Measurements from ENCODE around the gene FKBP14.

FKBP14 gene

GRCh38 chr7:30032310-30033125 is 6.0 kb upstream of the FKBP14 start:
- no peak for DNase-seq

- no peak for DNase-seq
Observed at GRCh38 chr7:30029696-30030095, 3.2 kb upstream of the FKBP14 start.

GRCh38 chr7:30028749-30029635 is 2.5 kb upstream of the FKBP14 start:
- DNase-seq = peak; percentile 20

- DNase-seq = peak; percentile 72
Observed at GRCh38 chr7:30028216-30028748, 1.8 kb upstream of the FKBP14 start, which contains the start of gene PLEKHA8. TSS of gene PLEKHA8 (plus strand) at chr7:30028412. CDS start at chr7:30028763, 351 bp downstream.

- no peak for DNase-seq
Observed at GRCh38 chr7:30027740-30028215, 1.3 kb upstream of the FKBP14 start.

- DNase-seq = no peak
Observed at GRCh38 chr7:30027065-30027456, 559 bp upstream of the FKBP14 start.

- no peak for DNase-seq
Observed at GRCh38 chr7:30023524-30023923, 3.0 kb downstream of the FKBP14 start.

- no peak for DNase-seq
Observed at GRCh38 chr7:30022991-30023390, 3.5 kb downstream of the FKBP14 start.

GRCh38 chr7:30020535-30020934 is 6.0 kb downstream of the FKBP14 start:
- DNase-seq = no peak

GRCh38 chr7:30019960-30020359 is 6.5 kb downstream of the FKBP14 start:
- DNase-seq = no peak

- no peak for DNase-seq
Observed at GRCh38 chr7:30019387-30019786, 7.1 kb downstream of the FKBP14 start.

GRCh38 chr7:30018451-30018850 is 8.1 kb downstream of the FKBP14 start:
- DNase-seq = no peak

GRCh38 chr7:30012757-30013156 is 13.7 kb downstream of the FKBP14 start:
- no peak for DNase-seq

GRCh38 chr7:30010021-30010420 is 16.5 kb downstream of the FKBP14 start:
- DNase-seq = no peak

- no peak for DNase-seq
Observed at GRCh38 chr7:30005464-30005863, 21.0 kb downstream of the FKBP14 start.

- DNase-seq = no peak
Observed at GRCh38 chr7:30003098-30003497, 23.4 kb downstream of the FKBP14 start.

- no peak for DNase-seq
Observed at GRCh38 chr7:30001998-30002397, 24.5 kb downstream of the FKBP14 start.

GRCh38 chr7:29998489-29998888 is 28.0 kb downstream of the FKBP14 start:
- DNase-seq = no peak

- no peak for DNase-seq
Observed at GRCh38 chr7:29996321-29996720, 30.2 kb downstream of the FKBP14 start.

- no peak for DNase-seq
Observed at GRCh38 chr7:29995652-29996051, 30.9 kb downstream of the FKBP14 start.

- no peak for DNase-seq
Observed at GRCh38 chr7:29993140-29993539, 33.4 kb downstream of the FKBP14 start.

- no peak for DNase-seq
Observed at GRCh38 chr7:29991937-29992336, 34.6 kb downstream of the FKBP14 start.

- no peak for DNase-seq
Observed at GRCh38 chr7:29990931-29991330, 35.6 kb downstream of the FKBP14 start.

All from T1000 (cell line).